Activated CD8-positive, alpha-beta memory T cell treated with anti-CD3 and anti-CD28 coated beads for 36 hours (primary cell): ENCODE measurements around the gene IKZF2. TPM values are rescaled to one million over a fixed set of nuclear protein-coding genes. Genes with fewer than 3 reads are reported as not detected.

Experiments used
- CTCF ChIA-PET: fragments of 350-600 bp; sonication (Branson Sonifier 250); formaldehyde crosslinking; loops from one replicate; lab custom pipeline; 2021; ENCODE audit warnings: antibody characterized with exemption; lab: Charles Lee
- POLR2A ChIA-PET: fragments of 350-600 bp; sonication (Branson Sonifier 250); formaldehyde crosslinking; loops from one replicate; lab custom pipeline; 2021; ENCODE audit warnings: antibody characterized with exemption; lab: Charles Lee
- total RNA-seq, 2 experiments: library from RNA; stranded (reverse); gene quantifications; one replicate each; pipeline ENCODE4 v1.2.3, GENCODE V29; 2021

Gene IKZF2
- total RNA-seq, 2 experiments from 2014 or later, result 8.3 to 8.8 TPM

- POLR2A ChIA-PET, result no interaction called here
- CTCF ChIA-PET, result no interaction called here
Measured at GRCh38 chr2:213015387-213016165, 135.8 kb downstream of the IKZF2 start.

DNA sequence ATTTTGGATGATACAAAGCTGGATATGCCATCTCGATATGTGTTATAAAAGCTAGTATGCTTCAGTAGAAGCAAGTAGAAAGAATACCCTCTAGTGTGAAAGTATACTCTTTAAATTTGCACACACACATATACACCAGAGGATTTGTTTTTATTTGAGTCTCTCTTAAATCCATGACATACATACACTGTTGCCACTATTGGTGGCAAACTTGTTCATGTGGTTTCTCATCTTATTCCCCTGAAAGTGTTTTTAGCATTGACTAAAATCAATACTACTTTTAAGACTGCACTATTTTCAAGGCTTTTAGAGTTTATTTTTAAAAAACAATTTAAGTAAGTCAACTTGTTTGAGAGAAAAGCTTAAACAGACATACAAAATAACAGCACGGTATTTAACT is 137.4 kb downstream of the IKZF2 start:
- CTCF ChIA-PET, result no interaction called here

GRCh38 chr2:213011505-213011904 is 139.9 kb downstream of the IKZF2 start:
- ChIA-PET POLR2A (no interaction called here), CTCF (no interaction called here)

More for the DNA sequence above, 137.4 kb downstream of the IKZF2 start:
- POLR2A ChIA-PET, result no interaction called here

DNA sequence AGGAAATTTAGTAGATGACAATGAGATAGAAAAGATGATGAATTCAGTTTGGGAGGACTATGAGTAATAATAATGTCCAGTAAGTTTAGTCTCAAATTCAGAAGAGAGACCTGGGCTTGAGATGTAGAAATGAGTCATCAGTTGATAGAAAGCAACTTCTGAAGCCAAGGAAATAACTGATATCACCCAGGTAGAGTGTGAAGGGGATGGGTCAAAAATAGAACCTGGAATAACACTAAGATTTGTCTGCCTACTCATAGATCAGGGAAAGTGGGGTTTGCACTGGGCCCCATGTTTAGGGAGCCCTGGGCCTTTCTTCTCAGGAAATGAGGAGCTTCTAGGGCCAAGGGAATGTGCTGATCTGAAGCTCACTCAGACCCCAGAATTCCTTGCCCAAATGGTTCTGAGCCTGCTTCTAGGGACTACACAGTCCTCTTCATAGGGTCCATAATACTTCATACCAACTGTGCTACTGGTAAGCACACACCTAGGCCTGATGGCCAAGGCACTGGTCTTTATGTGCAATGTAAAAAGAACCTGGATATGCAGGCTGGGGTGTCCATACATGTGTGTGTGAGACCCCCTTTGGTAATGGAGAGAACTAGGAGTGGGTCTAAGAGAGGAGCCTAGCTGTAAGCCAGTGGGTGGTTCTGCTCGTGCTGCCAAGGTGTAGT is 141.2 kb downstream of the IKZF2 start:
- ChIA-PET CTCF (no interaction called here), POLR2A (no interaction called here)

DNA sequence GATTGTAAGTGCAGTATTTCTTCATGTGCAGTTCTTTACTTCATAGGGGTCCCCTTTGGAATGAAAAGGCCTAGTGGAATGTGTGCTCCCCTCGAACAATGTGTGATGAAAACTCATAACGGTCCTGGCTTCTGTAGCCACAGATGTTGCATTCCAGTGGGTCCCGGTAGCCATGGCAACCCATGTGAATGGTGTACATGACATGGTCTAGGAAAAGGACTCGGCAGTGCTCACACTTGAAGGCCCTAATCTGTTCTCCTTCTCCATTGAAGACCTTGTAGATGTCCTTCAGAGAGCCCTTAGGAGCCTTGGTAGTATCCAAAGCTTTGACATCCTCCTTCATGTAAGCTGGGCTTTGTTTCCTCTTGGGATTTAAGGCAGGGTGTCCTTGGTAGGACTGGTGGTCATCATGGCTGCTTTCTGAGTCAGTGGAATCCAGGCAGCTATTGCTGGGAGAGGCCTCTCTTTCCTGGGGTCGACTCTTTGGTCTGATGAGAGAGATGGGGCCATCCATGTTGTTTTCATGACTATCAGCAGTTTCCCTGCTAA is 144.0 kb downstream of the IKZF2 start:
- ChIA-PET CTCF (no interaction called here), POLR2A (no interaction called here)

- ChIA-PET POLR2A (no interaction called here), CTCF (no interaction called here)
Measured at GRCh38 chr2:213004197-213004821, 147.1 kb downstream of the IKZF2 start.

DNA sequence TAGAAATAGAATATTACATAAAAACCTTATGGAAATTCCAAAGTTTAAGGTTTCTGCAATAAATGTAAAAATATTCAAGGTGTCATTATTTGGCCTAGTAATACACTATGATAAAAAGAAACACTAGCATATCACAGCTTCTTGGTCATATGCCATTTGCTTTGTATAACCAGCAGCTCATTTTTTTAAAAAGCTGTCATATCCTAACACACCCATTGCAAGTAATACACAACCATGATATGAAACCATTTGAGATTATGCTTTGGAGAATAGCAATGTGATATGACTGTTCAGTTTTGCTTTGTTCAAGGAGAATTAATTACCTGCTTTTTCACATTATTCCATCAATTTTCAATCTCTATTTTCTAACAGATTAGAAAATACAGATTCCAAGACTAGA is 149.0 kb downstream of the IKZF2 start:
- CTCF ChIA-PET, result no interaction called here

DNA sequence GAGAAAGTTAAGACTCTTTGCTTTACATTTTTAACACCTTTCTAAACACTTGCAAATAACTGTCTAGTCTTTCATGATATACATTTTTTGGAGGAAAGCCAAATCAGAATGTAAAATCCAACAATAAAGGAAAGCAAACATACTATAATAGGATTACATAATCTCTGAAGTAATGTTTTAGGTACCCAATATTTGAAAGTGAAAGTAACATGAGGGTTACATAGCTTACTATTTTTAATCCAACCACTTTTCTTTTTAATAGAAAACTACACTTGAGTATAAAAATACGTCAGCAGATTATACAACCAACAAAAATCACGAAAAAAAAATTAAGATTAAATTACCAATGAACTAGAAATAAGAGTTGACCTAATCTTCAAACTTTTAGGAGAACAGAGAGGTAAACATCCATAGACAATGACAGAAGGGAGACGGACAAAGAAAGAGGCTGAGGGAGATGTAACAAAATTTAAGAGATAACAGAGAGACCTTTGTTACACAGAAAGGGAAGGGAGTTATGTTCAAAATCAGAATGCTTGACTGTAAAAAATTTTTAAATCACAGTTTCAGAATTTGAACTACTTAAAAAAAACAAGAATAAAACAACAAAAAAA is 150.0 kb downstream of the IKZF2 start:
- CTCF ChIA-PET, result no interaction called here
- POLR2A ChIA-PET, result no interaction called here

More for the DNA sequence above, 149.0 kb downstream of the IKZF2 start:
- POLR2A ChIA-PET, result no interaction called here

DNA sequence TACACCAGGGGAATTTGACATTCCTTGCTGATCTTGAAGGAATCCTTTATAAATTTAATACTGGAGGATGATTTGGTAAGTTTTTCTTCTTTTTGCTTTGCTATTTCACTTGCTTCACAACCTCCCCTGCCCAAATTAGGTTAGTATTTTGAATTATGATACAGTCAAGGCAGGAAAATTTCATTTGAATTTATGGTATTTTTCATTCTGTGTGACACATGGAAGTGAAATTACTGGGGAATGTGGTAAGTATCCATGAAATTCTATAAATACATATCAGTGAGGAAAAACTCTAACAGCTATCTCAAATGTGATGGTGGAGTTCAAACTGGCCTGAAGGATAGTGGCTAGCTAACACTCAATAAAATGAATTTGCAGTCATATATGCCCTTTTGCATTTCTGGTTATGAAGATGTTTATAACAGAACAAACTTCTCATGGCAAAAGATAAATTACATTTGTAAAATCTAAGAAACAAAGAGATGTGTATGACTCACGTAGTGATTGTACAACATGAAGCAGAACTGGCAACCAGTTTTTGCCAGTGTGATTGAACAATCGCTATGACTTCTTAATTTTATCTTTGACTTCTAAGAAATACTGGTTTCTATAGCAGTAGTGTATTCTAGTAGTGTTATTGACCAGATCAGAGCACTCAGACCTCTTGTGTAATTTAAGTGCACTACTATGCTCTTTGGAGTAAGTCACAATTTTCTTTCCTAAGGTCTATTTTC is 152.6 kb downstream of the IKZF2 start:
- CTCF ChIA-PET, result no interaction called here
- POLR2A ChIA-PET, result no interaction called here

DNA sequence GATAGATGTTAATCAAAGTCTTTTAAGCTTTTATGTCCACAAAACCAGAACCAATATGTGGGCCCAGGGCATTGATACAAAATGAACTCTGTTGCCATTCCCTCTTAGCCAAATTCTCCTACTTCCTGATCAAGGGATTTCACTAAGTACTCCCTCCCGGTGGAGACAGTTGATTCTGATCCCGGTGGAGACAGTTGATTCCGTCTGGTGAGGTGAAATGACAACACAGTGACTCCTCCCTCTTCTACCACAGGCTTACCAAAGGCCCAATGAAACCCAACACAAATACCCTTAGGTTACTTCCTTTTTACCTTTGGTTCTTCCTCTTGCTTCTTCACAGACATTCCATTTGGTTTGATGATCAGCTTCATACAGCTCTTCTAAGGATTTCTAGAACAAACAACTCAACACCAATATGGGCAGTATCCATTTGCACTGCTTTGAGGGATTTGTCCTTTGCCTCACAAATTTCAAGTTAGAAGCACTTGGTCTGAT is 153.8 kb downstream of the IKZF2 start:
- ChIA-PET CTCF (no interaction called here), POLR2A (no interaction called here)

- POLR2A ChIA-PET, result no interaction called here
- CTCF ChIA-PET, result no interaction called here
Measured at GRCh38 chr2:212995920-212996319, 155.5 kb downstream of the IKZF2 start.

DNA sequence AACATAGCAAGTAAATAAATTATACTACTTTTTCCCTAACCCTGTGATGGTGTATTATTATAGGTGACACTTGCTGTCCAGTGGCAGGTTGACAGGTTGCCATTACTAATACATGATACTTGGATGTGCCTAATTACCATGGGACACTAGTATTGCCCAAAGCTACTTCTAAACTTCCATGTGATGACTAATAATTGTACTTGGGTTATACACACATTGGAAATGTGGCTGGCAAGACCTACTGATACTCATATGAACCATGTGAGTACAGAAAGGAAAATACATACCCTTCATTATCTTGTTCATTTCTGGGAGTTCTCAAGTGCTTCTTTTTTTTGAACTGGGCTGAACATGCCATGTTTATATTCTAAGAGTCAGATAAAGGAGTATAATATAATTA is 156.4 kb downstream of the IKZF2 start:
- CTCF ChIA-PET, result no interaction called here
- POLR2A ChIA-PET, result no interaction called here

DNA sequence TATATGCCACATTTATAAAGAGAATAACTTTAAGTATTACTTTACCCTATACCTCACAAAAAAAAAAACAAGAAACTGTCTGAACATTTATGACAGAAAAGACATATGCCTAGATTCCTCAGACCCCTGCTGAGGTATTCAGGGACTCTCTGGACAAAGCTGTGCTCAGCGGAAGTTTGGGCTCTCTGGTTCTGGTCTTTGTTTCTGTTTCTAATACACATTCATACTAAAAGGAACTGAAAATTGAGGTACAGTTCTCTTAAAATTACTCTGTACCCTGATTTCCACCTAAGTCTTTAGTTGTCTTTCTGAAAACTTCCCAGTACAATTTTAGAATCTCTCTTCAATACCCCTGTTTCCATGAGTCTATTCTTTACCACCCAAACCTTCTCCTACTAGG is 160.3 kb downstream of the IKZF2 start:
- ChIA-PET CTCF (no interaction called here), POLR2A (no interaction called here)

GRCh38 chr2:212990697-212991096 is 160.7 kb downstream of the IKZF2 start:
- ChIA-PET CTCF (no interaction called here), POLR2A (no interaction called here)

- ChIA-PET POLR2A (no interaction called here), CTCF (no interaction called here)
Measured at GRCh38 chr2:212987492-212987891, 163.9 kb downstream of the IKZF2 start.

- ChIA-PET CTCF (no interaction called here), POLR2A (no interaction called here)
Measured at GRCh38 chr2:212984129-212984528, 167.3 kb downstream of the IKZF2 start.

DNA sequence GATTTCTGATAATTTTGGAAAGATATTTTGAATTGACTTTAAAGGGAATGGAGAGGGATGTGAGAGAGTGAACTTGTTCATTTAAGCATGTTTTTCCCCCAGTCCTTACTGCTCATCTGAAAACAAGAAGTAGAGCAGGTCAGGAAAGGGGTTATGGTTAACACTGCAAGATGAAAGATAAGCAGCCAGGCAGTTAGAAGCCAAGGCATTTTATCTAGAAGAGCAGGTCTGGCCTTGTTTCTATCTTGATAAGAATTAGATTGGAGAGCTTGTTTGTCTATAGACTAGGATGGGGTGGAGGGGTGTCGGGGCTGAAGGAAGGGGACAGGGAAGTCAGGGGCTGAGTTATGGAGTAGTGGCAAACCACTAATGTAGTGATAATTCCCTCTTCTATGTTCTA is 171.6 kb downstream of the IKZF2 start:
- POLR2A ChIA-PET, result no interaction called here
- CTCF ChIA-PET, result no interaction called here

DNA sequence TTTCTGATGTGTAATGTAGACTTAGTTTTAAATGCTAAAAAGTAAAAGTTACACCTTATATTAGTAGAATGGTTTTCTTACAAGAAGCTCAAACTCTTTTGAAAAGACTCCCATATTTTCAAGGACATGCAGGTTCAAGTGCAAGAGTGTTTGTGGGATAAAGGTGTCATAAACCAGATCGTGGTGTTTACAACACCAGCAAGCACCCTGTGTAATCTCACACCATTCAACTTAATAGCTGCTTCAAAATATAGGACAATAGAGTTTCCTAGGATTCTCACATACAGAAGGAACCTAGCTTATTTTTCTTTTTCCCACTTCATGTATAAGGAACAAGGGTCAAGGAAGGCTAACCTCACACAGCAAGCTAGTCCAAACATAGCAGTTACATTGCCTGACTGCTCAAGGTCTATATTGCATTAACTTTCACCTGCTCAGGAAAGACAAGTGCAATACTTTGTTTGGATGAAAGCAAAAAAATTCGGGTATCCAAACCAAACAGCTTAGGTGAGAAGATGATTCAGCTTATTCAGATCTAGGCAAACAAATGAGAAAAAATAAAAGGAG is 172.3 kb downstream of the IKZF2 start:
- POLR2A ChIA-PET, result no interaction called here
- CTCF ChIA-PET, result no interaction called here

DNA sequence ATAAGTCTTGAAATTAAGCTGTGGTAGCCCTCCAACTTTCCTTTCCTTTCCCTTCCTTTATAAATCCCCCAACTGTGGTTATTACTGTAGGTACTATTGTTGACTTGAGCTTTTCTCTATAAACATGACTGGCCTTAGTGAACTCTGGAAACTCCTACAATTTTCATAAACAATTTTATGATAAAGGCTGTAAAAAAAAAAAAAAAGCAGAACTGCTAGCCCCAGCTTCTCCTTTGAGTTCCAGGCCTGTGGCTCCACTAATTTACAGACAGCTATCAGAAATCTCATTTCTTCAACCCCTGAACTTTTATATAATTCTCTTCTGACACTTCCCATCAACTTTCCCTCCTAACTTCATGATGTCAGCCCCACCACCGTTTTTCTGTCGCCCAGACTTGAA is 174.3 kb downstream of the IKZF2 start:
- ChIA-PET POLR2A (no interaction called here), CTCF (no interaction called here)
